ENCODE results near the gene NMNAT2. TPM values are rescaled to one million over a fixed set of nuclear protein-coding genes. Genes with fewer than 3 reads are reported as not detected.
"Not testable (repeated sequence)": the region's sequence is repeated elsewhere in the genome, so short reads cannot be mapped to it uniquely, and the experiment has no call there.

NMNAT2 gene
- total RNA-seq, 1 donor from 2014 or later: 2.2 TPM

- peaks cover 6% of the 10 kb centered on the region for H3K4me1 Mint-ChIP-seq (ENCODE audit: unreplicated experiment)
- H3K27ac Mint-ChIP-seq (ENCODE audit: unreplicated experiment): no peak overlapping the region
- H3K4me3 Mint-ChIP-seq (ENCODE audit: unreplicated experiment): no peak overlapping the region
- H3K27me3 Mint-ChIP-seq (ENCODE audit: unreplicated experiment): peaks cover 49% of the 10 kb centered on the region
- TF ChIP-seq, protein P1, sequence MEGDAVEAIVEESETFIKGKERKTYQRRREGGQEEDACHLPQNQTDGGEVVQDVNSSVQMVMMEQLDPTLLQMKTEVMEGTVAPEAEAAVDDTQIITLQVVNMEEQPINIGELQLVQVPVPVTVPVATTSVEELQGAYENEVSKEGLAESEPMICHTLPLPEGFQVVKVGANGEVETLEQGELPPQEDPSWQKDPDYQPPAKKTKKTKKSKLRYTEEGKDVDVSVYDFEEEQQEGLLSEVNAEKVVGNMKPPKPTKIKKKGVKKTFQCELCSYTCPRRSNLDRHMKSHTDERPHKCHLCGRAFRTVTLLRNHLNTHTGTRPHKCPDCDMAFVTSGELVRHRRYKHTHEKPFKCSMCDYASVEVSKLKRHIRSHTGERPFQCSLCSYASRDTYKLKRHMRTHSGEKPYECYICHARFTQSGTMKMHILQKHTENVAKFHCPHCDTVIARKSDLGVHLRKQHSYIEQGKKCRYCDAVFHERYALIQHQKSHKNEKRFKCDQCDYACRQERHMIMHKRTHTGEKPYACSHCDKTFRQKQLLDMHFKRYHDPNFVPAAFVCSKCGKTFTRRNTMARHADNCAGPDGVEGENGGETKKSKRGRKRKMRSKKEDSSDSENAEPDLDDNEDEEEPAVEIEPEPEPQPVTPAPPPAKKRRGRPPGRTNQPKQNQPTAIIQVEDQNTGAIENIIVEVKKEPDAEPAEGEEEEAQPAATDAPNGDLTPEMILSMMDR (IDR thresholded peaks at IDR 0.05): no peak
- H3K9me3 Mint-ChIP-seq (ENCODE audit: unreplicated experiment): no peaks in the 10 kb centered on the region
- no peak for DNase-seq (ENCODE audit: extremely low spot score, unreplicated experiment)
- no peaks in the 10 kb centered on the region for H3K36me3 Mint-ChIP-seq (ENCODE audit: unreplicated experiment)
These were observed 17.3 kb upstream of the NMNAT2 start for GRCh38 chr1:183435497-183435896.

DNA sequence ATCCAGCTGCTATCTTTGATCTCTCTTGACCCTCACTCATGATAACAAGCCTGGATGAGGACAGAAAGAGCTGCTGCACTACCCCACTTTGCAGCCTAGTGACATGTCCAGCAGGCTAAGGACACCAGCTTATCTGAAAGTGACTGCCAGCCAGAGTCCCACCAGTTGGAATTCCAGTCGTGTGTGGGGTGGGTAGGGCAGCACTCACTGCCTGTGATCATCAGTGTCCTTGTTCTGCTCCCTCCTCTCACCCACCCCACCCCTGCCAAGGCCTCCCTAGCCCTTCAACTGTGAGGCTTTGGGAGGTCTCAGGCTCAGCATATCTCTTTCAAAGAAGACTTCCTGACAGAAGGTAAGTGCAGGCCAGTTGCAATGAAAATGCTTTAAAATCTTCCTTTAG is 15.5 kb upstream of the NMNAT2 start:
- TF ChIP-seq, protein P1 (IDR thresholded peaks at IDR 0.05): no peak
- H3K4me3 Mint-ChIP-seq (ENCODE audit: unreplicated experiment): no peak overlapping the region
- no peaks in the 10 kb centered on the region for H3K9me3 Mint-ChIP-seq (ENCODE audit: unreplicated experiment)
- H3K27me3 Mint-ChIP-seq (ENCODE audit: unreplicated experiment): peaks cover 45% of the 10 kb centered on the region
- H3K27ac Mint-ChIP-seq (ENCODE audit: unreplicated experiment): no peak overlapping the region
- H3K4me1 Mint-ChIP-seq (ENCODE audit: unreplicated experiment): peaks cover 6% of the 10 kb centered on the region
- DNase-seq (ENCODE audit: extremely low spot score, unreplicated experiment): no peak
- no peaks in the 10 kb centered on the region for H3K36me3 Mint-ChIP-seq (ENCODE audit: unreplicated experiment)

DNA sequence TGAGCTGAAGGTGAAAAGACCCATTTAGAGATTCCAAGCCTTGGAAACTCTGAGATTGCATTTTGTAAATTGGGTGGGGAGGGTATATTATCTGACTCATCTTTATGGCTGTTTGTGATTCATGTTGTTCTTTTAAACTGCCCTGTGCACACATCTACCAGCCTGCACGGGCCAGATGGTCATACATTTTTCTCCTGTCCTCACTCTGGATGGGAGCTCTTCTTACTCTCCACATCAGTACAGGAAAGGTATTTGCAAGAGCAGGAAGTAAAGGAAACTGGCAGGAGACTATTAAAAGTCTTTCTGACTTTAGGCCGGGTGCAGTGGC is 14.3 kb upstream of the NMNAT2 start:
- no peak for DNase-seq (ENCODE audit: extremely low spot score, unreplicated experiment)
- TF ChIP-seq, protein P1 (IDR thresholded peaks at IDR 0.05): no peak
- no peak overlapping the region for H3K4me3 Mint-ChIP-seq (ENCODE audit: unreplicated experiment)
- peaks cover 6% of the 10 kb centered on the region for H3K4me1 Mint-ChIP-seq (ENCODE audit: unreplicated experiment)
- peaks cover 43% of the 10 kb centered on the region for H3K27me3 Mint-ChIP-seq (ENCODE audit: unreplicated experiment)
- H3K9me3 Mint-ChIP-seq (ENCODE audit: unreplicated experiment): no peaks in the 10 kb centered on the region
- H3K36me3 Mint-ChIP-seq (ENCODE audit: unreplicated experiment): no peaks in the 10 kb centered on the region
- H3K27ac Mint-ChIP-seq (ENCODE audit: unreplicated experiment): no peak overlapping the region

GRCh38 chr1:183431840-183432547 is 13.8 kb upstream of the NMNAT2 start:
- no peak for DNase-seq (ENCODE audit: extremely low spot score, unreplicated experiment)
- Mint-ChIP-seq H3K27ac (ENCODE audit: unreplicated experiment) (no peak overlapping the region), H3K36me3 (ENCODE audit: unreplicated experiment) (no peaks in the 10 kb centered on the region), H3K4me1 (ENCODE audit: unreplicated experiment) (peaks cover 6% of the 10 kb centered on the region), H3K9me3 (ENCODE audit: unreplicated experiment) (no peaks in the 10 kb centered on the region), H3K27me3 (ENCODE audit: unreplicated experiment) (peaks cover 43% of the 10 kb centered on the region), H3K4me3 (ENCODE audit: unreplicated experiment) (no peak overlapping the region)
- TF ChIP-seq, protein P1 (IDR thresholded peaks at IDR 0.05): no peak

GRCh38 chr1:183427591-183427990 is 9.4 kb upstream of the NMNAT2 start:
- H3K27ac Mint-ChIP-seq (ENCODE audit: unreplicated experiment); H3K36me3 Mint-ChIP-seq (ENCODE audit: unreplicated experiment); DNase-seq (ENCODE audit: extremely low spot score, unreplicated experiment); H3K4me1 Mint-ChIP-seq (ENCODE audit: unreplicated experiment); H3K4me3 Mint-ChIP-seq (ENCODE audit: unreplicated experiment); H3K9me3 Mint-ChIP-seq (ENCODE audit: unreplicated experiment): not testable (repeated sequence)
- H3K27me3 Mint-ChIP-seq (ENCODE audit: unreplicated experiment): peaks cover 47% of the 10 kb centered on the region

All from osteocyte (in vitro differentiated cells).